Mesothelial cell of epicardium (in vitro differentiated cells): Measurements from ENCODE around the gene MAN1A1. TPM values are rescaled to one million over a fixed set of nuclear protein-coding genes. Genes with fewer than 3 reads are reported as not detected.

Source experiments
- DNase-seq, 2 experiments: peaks; one replicate each; pipeline ENCODE4 v3.0.0; 2021; ENCODE audit warnings: low spot score in 2 of 2; ENCODE audit not compliant: unreplicated experiment in 2 of 2
- H3K27ac Mint-ChIP-seq: 2 replicates; pipeline ENCODE4 v1.8.0; 2021; ENCODE audit warnings: mixed read lengths
- H3K27me3 Mint-ChIP-seq: 2 replicates; pipeline ENCODE4 v1.8.0; 2021; ENCODE audit warnings: low read depth, mixed read lengths
- H3K36me3 Mint-ChIP-seq: 2 replicates; pipeline ENCODE4 v1.8.0; 2021; ENCODE audit warnings: mixed read lengths
- H3K4me1 Mint-ChIP-seq: 2 replicates; pipeline ENCODE4 v1.8.0; 2021; ENCODE audit warnings: mixed read lengths
- H3K4me3 Mint-ChIP-seq: 2 replicates; pipeline ENCODE4 v1.8.0; 2021; ENCODE audit warnings: mild to moderate bottlenecking, moderate library complexity, mixed read lengths
- H3K9me3 Mint-ChIP-seq: 2 replicates; pipeline ENCODE4 v1.8.0; 2021; ENCODE audit warnings: mixed read lengths
- total RNA-seq: library from RNA; stranded (reverse); gene quantifications from 3 replicates; pipeline ENCODE4 v1.2.1, GENCODE V29; 2021
- TF ChIP-seq, protein P1 (sequence below): fragments of 200-600 bp; sonication (generic); IDR thresholded peaks from one replicate; pipeline ENCODE4 v1.5.0; 2021; ENCODE audit warnings: antibody characterized with exemption; ENCODE audit not compliant: unreplicated experiment

The MAN1A1 gene
- total RNA-seq, 1 donor from 2014 or later: 51.1 TPM

- H3K4me3 Mint-ChIP-seq: no peak overlapping the region
- TF ChIP-seq, protein P1, sequence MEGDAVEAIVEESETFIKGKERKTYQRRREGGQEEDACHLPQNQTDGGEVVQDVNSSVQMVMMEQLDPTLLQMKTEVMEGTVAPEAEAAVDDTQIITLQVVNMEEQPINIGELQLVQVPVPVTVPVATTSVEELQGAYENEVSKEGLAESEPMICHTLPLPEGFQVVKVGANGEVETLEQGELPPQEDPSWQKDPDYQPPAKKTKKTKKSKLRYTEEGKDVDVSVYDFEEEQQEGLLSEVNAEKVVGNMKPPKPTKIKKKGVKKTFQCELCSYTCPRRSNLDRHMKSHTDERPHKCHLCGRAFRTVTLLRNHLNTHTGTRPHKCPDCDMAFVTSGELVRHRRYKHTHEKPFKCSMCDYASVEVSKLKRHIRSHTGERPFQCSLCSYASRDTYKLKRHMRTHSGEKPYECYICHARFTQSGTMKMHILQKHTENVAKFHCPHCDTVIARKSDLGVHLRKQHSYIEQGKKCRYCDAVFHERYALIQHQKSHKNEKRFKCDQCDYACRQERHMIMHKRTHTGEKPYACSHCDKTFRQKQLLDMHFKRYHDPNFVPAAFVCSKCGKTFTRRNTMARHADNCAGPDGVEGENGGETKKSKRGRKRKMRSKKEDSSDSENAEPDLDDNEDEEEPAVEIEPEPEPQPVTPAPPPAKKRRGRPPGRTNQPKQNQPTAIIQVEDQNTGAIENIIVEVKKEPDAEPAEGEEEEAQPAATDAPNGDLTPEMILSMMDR: no peak
- no peaks in the 10 kb centered on the region for H3K27me3 Mint-ChIP-seq
- H3K27ac Mint-ChIP-seq: no peak overlapping the region
- H3K9me3 Mint-ChIP-seq: no peaks in the 10 kb centered on the region
- peaks cover 11% of the 10 kb centered on the region for H3K4me1 Mint-ChIP-seq
- no peaks in the 10 kb centered on the region for H3K36me3 Mint-ChIP-seq
- DNase-seq: no peak
These were observed 187.3 kb downstream of the MAN1A1 start for GRCh38 chr6:119162134-119162775.

GRCh38 chr6:119161438-119161837 lies 188.1 kb downstream of the MAN1A1 start:
- TF ChIP-seq, protein P1: no peak
- H3K9me3 Mint-ChIP-seq: no peaks in the 10 kb centered on the region
- H3K27me3 Mint-ChIP-seq: no peaks in the 10 kb centered on the region
- no peak overlapping the region for H3K4me3 Mint-ChIP-seq
- DNase-seq: no peak
- H3K27ac Mint-ChIP-seq: no peak overlapping the region
- H3K36me3 Mint-ChIP-seq: no peaks in the 10 kb centered on the region
- peaks cover 15% of the 10 kb centered on the region for H3K4me1 Mint-ChIP-seq

- Mint-ChIP-seq H3K4me1 (peaks cover 18% of the 10 kb centered on the region), H3K27me3 (no peaks in the 10 kb centered on the region), H3K9me3 (no peaks in the 10 kb centered on the region), H3K36me3 (no peaks in the 10 kb centered on the region), H3K27ac (no peak overlapping the region), H3K4me3 (no peak overlapping the region)
- TF ChIP-seq, protein P1: no peak
- no peak for DNase-seq
These were observed 188.7 kb downstream of the MAN1A1 start for GRCh38 chr6:119160911-119161310.

GRCh38 chr6:119158057-119158848 lies 191.3 kb downstream of the MAN1A1 start:
- peaks cover 16% of the 10 kb centered on the region for H3K4me1 Mint-ChIP-seq
- no peaks in the 10 kb centered on the region for H3K27me3 Mint-ChIP-seq
- TF ChIP-seq, protein P1: no peak
- no peak for DNase-seq
- no peak overlapping the region for H3K4me3 Mint-ChIP-seq
- no peaks in the 10 kb centered on the region for H3K9me3 Mint-ChIP-seq
- H3K36me3 Mint-ChIP-seq: no peaks in the 10 kb centered on the region
- H3K27ac Mint-ChIP-seq: no peak overlapping the region

DNA sequence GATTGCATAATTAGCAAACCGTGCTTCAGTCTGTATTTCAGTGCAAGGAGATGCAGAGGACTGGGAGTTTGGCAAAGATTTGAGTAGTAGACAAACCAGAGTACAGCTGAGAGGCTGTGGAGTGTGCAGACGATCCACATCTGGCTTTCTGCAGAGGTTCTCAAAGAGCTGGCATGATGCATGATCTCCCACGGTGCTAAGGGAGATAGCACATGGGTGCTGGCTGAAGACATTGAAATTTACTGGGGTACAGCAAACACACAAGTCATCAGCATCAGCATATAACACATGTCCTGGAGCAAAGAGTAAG lies 192.1 kb downstream of the MAN1A1 start:
- H3K36me3 Mint-ChIP-seq: no peaks in the 10 kb centered on the region
- H3K27me3 Mint-ChIP-seq: no peaks in the 10 kb centered on the region
- DNase-seq: no peak
- peaks cover 12% of the 10 kb centered on the region for H3K4me1 Mint-ChIP-seq
- H3K4me3 Mint-ChIP-seq: no peak overlapping the region
- H3K27ac Mint-ChIP-seq: no peak overlapping the region
- no peaks in the 10 kb centered on the region for H3K9me3 Mint-ChIP-seq
- TF ChIP-seq, protein P1: no peak
